ENCODE data around the gene PTPN4.

PTPN4 gene

DNA sequence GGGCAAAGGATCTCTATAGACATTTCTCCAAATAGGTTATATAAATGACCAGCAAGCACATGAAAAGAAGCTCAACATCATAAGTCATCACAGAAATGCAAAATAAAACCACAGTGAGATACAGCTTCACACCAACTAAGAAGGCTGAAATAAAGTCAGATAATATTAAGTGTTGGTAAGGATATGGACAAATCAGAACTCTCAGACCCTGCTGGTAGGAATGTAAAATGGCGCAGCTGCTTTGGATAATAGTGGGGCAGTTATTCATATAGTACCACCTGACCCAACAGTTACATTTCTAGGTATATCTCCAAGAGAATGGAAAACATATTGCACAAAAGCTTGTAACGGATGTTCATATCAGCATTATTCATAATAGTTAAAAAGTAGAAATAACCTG is 267.2 kb downstream of the PTPN4 start:
- no peak for DNase-seq

DNA sequence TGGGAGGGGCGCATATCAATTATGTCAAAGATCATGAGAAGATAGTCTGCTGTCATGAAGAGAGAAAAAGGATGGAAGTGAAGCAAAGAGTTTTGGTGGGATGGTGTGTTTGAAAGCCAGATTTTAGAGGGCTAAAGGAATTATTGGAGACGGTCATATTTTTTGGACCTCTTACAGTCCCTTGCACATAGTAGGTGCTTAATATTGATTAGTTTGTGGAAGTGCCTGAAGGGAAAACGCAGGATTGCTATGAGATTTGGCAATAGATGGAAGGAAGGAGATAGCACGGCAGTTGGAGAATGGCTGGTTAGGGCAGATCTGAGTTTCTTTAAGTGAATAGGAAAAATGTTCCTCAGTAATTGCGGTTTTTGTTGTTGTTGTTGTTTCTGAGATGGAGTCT is 269.1 kb downstream of the PTPN4 start:
- no peak for DNase-seq

GRCh38 chr2:120029672-120030640 is 270.2 kb downstream of the PTPN4 start:
- no peak for DNase-seq

GRCh38 chr2:120032297-120032696 is 272.6 kb downstream of the PTPN4 start:
- DNase-seq, result no peak

Data from activated naive CD4-positive, alpha-beta T cell treated with Interleukin-2 at 50 U/mL for 16 hours (primary cell).